BJ (cell line): ENCODE data around the gene FOXP1. TPM values are rescaled to one million over a fixed set of nuclear protein-coding genes. Genes with fewer than 3 reads are reported as not detected.

Source experiments
- CTCF ChIA-PET: fragments of 350-600 bp; formaldehyde crosslinking; extraction: SDS; loops from one replicate; lab custom pipeline; 2021; ENCODE audit warnings: antibody characterized with exemption, inconsistent platforms; lab: Yijun Ruan, JAX
- POLR2A ChIA-PET: fragments of 300-600 bp; sonication (Branson Sonifier 250); formaldehyde crosslinking; extraction: SDS; loops from one replicate; lab custom pipeline; 2021; ENCODE audit warnings: antibody characterized with exemption; lab: Charles Lee
- DNase-seq: peaks from one replicate; pipeline ENCODE4 v3.0.0-alpha.2; 2011; ENCODE audit warnings: low read depth
- H3K27me3 ChIP-seq: 2 replicates; pipeline ENCODE4 v1.6.0; 2011; ENCODE audit warnings: low read length; ENCODE audit not compliant: control insufficient read depth, insufficient read depth
- H3K36me3 ChIP-seq: 2 replicates; pipeline ENCODE4 v1.5.1; 2011; ENCODE audit warnings: low read length; ENCODE audit not compliant: control insufficient read depth, insufficient read depth
- H3K4me3 ChIP-seq: 2 replicates; pipeline ENCODE4 v1.5.1; 2011; ENCODE audit warnings: low read depth, mild to moderate bottlenecking, control low read depth, low read length
- polyA plus RNA-seq: library from polyadenylated mRNA; depleted of rRNA; stranded (reverse); fragments of >200 nt; gene quantifications from 2 replicates; pipeline ENCODE4 v1.2.3, GENCODE V29; 2011
- TF ChIP-seq, protein P1 (sequence below): IDR thresholded peaks from 2 replicates; pipeline ENCODE4 v1.5.1; 2011; ENCODE audit warnings: low read depth, mild to moderate bottlenecking, control low read depth, inconsistent platforms, low read length, moderate library complexity; ENCODE audit not compliant: insufficient read depth

Gene FOXP1
- polyA plus RNA-seq, 1 experiment = 37.0 TPM

DNA sequence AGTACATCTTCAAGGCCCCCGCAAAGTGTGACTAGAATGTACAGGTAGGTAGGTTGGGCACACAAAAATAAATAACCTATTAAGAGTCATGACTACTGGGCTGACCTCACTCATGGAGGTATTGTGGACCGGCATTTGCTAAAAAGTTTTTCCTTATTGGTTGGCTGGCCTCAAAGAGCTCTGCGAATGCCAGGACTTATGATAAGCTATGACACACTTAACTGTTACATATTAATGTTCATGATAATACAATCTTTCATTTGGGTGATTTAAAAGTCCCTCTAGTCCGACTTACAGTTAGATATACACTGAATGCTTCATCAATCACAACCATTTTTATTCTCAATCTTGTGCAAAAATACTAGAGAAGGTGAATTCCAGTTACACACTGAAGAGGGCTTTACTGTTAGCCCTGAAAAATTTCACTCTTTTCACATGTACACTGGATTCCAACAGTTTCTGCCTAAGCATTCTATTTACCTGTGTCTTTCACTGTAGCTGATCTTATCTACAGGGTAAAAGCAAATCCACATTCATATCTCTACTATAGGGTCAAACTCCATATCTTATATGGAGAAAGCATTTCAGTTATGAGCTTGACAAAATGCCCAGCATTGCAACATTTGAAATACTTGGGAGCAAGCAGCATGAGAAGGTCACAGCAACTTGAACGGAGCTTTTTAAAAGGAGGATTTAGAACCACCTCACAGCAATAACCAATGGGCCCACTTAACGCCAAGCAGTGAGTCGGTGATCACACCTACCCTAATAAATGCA, 329.1 kb downstream of the FOXP1 start:
- POLR2A ChIA-PET = no interaction called here

DNA sequence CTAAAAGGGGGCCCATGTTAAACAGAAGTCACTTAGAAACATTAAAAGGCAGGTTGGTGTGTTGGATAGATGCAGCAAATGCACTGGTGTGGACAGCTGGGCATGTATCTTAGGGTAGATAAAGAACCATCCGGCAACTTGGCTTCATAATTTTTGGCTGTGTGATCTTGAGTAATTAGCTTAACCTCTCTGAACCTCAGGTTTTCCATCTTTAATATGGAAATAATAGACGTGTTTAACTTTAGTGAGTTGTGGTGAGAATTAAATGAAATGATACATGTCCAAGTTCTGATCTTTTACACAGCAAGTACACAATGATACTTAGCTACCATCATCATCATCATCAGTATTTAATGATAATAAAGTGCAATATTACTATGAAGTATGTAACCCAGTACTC, 330.4 kb downstream of the FOXP1 start:
- no peak for DNase-seq
- Histone ChIP-seq H3K4me3 (no peak overlapping the region), H3K36me3 (no peaks in the 10 kb centered on the region), H3K27me3 (no peaks in the 10 kb centered on the region)
- ChIA-PET CTCF (interaction anchor here (0.9 kb wide), 1 partner anchor 144 kb away, joined by 3 read pairs; no protein-coding TSS in a partner anchor), POLR2A (no interaction called here)
- TF ChIP-seq, protein P1, sequence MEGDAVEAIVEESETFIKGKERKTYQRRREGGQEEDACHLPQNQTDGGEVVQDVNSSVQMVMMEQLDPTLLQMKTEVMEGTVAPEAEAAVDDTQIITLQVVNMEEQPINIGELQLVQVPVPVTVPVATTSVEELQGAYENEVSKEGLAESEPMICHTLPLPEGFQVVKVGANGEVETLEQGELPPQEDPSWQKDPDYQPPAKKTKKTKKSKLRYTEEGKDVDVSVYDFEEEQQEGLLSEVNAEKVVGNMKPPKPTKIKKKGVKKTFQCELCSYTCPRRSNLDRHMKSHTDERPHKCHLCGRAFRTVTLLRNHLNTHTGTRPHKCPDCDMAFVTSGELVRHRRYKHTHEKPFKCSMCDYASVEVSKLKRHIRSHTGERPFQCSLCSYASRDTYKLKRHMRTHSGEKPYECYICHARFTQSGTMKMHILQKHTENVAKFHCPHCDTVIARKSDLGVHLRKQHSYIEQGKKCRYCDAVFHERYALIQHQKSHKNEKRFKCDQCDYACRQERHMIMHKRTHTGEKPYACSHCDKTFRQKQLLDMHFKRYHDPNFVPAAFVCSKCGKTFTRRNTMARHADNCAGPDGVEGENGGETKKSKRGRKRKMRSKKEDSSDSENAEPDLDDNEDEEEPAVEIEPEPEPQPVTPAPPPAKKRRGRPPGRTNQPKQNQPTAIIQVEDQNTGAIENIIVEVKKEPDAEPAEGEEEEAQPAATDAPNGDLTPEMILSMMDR = no peak

More for the DNA sequence above, 329.1 kb downstream of the FOXP1 start:
- Histone ChIP-seq H3K4me3 (no peak overlapping the region), H3K27me3 (no peaks in the 10 kb centered on the region), H3K36me3 (no peaks in the 10 kb centered on the region)
- CTCF ChIA-PET = interaction anchor here (1.3 kb wide), 1 partner anchor 62 kb away, joined by 3 read pairs; no protein-coding TSS in a partner anchor
- TF ChIP-seq, protein P1 = no peak
- DNase-seq = no peak

DNA sequence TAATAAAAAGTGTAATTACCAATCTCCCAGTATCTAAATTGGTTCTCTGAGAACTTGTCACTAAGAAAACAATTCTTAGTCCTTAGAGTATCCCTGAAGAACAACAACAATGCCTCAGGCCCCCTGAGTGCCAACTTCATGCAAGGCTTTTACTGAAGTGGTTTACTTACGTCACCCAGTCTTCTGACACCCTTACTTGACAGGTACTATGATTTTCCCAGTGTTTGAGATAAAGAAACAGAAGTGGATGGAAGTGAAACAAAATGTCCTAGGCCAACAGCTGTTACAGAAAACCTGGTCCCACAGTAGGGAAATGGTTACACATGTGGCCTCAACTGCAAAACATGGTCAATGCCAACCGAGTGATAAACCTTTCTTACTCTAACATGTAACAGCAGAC, 331.1 kb downstream of the FOXP1 start:
- POLR2A ChIA-PET = no interaction called here
- no peak overlapping the region for H3K4me3 ChIP-seq
- DNase-seq = no peak
- CTCF ChIA-PET = no interaction called here
- no peaks in the 10 kb centered on the region for H3K27me3 ChIP-seq
- no peaks in the 10 kb centered on the region for H3K36me3 ChIP-seq
- TF ChIP-seq, protein P1 = no peak

DNA sequence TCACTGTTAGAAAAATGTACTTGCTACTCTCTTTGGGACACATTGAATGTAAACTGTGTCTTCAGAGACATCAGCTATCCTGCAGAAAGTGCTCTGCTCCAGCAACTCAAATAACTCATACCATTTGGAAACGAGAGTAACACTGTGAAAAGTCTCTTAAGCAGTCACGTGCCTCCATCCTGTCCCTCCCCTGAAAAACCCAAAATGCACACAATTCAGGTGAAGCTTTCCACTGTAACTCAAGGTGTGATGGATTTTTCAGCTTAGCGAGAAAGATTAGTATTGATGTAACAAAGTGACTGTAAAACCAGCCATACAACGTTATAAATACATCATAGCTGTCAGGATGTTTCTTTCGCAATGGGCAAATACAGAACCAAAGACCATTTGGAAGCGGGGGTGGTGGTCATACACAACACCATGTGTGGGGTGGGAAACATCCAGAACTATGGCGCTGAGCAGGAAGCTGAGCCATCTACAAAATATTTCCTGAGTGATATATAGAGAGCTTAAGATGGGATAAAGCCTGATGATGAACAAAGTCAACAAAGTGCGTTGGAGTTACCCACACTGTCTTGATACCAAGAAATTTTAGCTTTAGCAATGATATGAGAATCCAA, 332.3 kb downstream of the FOXP1 start:
- POLR2A ChIA-PET = no interaction called here
- Histone ChIP-seq H3K27me3 (no peaks in the 10 kb centered on the region), H3K4me3 (no peak overlapping the region), H3K36me3 (no peaks in the 10 kb centered on the region)
- CTCF ChIA-PET = interaction anchor here (0.7 to 1.0 kb wide), 4 partner anchors 8 to 374 kb away, joined by 3 to 4 read pairs (median 3); no protein-coding TSS in a partner anchor
- peak; percentile 16 for DNase-seq
- TF ChIP-seq, protein P1 = no peak

DNA sequence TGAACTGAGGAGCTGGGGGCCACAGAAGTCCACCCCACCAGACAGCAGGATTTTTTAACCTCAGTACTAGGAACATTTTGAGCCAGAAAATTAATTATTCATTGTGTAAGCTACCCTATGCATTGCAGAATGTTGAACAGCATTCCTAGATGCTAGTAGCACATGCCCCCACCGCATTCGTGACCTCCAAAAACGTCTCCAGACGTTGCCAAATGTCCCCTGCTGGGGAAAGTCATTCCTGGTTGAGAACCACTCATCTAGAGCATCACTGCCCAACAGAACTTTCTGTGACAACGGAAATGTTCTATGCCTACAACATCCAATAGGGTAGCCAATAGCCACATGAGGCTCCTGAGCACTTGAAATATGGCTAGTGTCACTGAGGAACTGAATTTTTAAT, 333.5 kb downstream of the FOXP1 start:
- ChIA-PET CTCF (interaction anchor here (1.0 kb wide), 1 partner anchor 32 kb away, joined by 3 read pairs; no protein-coding TSS in a partner anchor), POLR2A (no interaction called here)
- DNase-seq = no peak
- Histone ChIP-seq H3K27me3 (no peaks in the 10 kb centered on the region), H3K4me3 (no peak overlapping the region), H3K36me3 (no peaks in the 10 kb centered on the region)
- TF ChIP-seq, protein P1 = no peak
